Measurements from ENCODE around the gene GPR75. TPM values are rescaled to one million over a fixed set of nuclear protein-coding genes. Genes with fewer than 3 reads are reported as not detected.

The GPR75 gene
- 1 to 10 TPM; 1.7 to 1.9 (median 1.8) TPM for polyA plus RNA-seq (ENCODE audit: insufficient read length in 3 of 3)

GRCh38 chr2:53859206-53860181, at the start of gene GPR75:
Gene GPR75 (minus strand): TSS chr2:53859967. CDS start chr2:53854756, 5,211 bp downstream.
- DNase-seq (ENCODE audit: low read depth in 3 of 3, low spot score in 2 of 3): peak in 2 of 3 donors; percentile 17 to 19

GRCh38 chr2:53907582-53907981, 47.8 kb upstream of the GPR75 start:
- no peak for DNase-seq (ENCODE audit: low read depth in 3 of 3, low spot score in 2 of 3)

DNA sequence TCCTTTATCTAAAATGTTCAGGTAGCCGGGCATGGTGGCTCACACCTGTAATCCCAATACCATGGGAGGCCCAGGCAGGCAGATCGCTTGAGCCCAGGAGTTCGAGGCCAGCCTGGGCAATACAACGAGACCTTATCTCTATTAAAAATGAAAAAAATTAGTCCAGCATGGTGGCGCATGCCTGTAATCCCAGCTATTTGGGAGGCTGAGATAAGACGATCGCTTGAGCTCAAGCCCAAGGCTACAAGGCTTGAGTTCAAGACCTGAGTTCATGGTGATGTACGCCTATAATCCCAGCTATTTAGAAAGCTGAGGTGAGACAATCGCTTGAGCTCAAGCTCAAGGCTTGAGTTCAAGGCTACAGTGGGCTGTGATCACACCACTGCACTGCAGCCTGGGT, 45.6 kb upstream of the GPR75 start:
- DNase-seq (ENCODE audit: low read depth in 3 of 3, low spot score in 2 of 3): no peak

DNA sequence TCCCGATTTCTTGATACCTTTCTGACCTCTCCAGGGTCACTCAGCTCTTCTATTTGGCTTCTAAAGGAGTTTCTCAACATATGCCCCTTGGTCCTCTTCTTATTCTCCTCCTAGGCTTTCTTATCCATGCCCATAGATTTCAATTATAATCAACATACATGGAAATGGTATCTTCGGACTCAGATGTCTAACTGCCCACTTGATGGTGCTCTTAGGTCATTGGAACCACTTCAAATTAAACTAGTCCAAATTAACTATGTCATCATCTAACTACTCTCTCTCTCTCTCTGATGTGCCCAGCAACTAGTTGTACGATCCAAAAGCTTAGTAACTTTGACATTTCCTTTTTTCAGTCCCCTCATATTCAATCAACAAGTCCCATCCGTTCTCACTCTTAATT, 43.2 kb upstream of the GPR75 start:
- no peak for DNase-seq (ENCODE audit: low read depth in 3 of 3, low spot score in 2 of 3)

GRCh38 chr2:53901192-53901591, 41.4 kb upstream of the GPR75 start:
- no peak for DNase-seq (ENCODE audit: low read depth in 3 of 3, low spot score in 2 of 3)

- no peak for DNase-seq (ENCODE audit: low read depth in 3 of 3, low spot score in 2 of 3)
Measured at GRCh38 chr2:53896864-53897263, 37.1 kb upstream of the GPR75 start.

GRCh38 chr2:53886406-53887280, 26.9 kb upstream of the GPR75 start:
- DNase-seq (ENCODE audit: low read depth in 3 of 3, low spot score in 2 of 3): no peak

DNA sequence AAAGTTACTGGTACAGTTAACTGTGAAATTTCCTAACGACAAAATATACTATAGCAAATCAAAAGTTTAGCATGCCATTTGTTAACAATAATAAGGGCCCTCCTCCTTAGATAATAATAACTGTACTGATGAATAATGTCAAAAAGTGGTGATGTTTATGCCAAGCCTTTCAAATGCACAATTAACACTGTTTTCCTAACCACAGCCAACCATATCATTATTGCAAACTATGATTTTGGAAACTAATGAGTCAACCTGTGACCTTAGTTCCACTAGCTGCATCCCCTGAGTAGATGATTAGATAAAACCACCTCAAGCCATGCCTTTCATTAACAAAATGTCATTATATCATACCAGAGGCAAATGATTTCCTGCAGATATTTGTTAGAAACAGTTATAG, 25.1 kb upstream of the GPR75 start:
- no peak for DNase-seq (ENCODE audit: low read depth in 3 of 3, low spot score in 2 of 3)

DNA sequence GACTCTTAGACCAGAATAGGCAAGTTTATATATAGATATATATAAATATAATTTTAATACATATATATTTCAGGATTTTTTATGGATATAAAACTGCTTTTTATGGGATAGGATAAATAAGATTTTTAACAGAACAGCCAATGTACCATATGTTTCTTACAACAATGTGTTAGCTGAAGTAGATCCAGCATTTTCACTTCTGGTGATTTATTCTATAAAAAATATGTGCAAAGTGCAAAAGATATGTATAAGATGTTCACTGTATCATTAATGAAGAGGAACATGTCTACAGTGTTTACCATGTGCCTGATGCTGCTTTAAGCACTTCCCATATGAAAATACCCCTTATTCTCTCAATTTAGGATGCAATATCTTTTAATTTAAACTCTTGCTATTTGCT, 22.2 kb upstream of the GPR75 start:
- no peak for DNase-seq (ENCODE audit: low read depth in 3 of 3, low spot score in 2 of 3)

DNA sequence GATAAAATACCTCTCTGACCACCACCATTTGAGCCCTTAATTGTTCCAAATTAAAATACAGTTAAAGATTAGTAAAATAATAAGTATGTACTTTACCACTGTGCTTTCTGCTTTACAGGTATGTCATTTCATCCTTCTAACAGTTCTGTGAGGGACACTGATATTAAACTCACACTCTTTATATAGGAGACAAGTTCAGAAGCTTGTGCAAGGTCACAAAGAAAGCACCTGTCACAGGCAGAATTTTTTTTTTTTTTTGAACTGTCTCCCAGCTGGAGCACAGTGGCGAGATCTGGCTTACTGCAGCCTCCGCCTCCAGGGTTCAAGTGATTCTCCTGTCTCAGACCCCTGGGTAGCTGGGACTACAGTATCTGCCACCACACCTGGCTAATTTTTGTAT, 21.6 kb upstream of the GPR75 start:
- DNase-seq (ENCODE audit: low read depth in 3 of 3, low spot score in 2 of 3): no peak

GRCh38 chr2:53880756-53881155, 21.0 kb upstream of the GPR75 start:
- DNase-seq (ENCODE audit: low read depth in 3 of 3, low spot score in 2 of 3): no peak

- DNase-seq (ENCODE audit: low read depth in 3 of 3, low spot score in 2 of 3): no peak
Measured at GRCh38 chr2:53877556-53877955, 17.8 kb upstream of the GPR75 start.

- DNase-seq (ENCODE audit: low read depth in 3 of 3, low spot score in 2 of 3): no peak
Measured at GRCh38 chr2:53877112-53877511, 17.3 kb upstream of the GPR75 start.

- no peak for DNase-seq (ENCODE audit: low read depth in 3 of 3, low spot score in 2 of 3)
Measured at GRCh38 chr2:53874401-53874950, 14.7 kb upstream of the GPR75 start.

DNA sequence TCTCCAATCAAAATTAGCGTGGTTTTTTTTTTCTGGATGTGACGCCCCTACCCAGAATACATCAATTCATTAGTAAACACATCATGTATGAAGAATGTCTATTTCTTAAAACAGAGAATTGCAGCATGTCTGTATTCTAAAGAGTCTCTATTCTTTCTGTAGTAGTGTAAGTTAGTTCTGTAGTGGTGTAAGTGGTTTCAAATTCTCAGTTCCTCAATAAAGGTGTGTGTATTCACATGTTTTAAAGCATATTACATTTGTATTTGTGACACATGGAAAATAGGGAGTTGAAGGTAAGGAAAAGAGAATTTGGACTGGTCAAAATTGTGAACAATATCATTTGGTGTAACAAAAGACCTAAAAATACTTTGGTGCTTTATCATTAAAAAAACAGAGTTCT, 8.0 kb upstream of the GPR75 start:
- no peak for DNase-seq (ENCODE audit: low read depth in 3 of 3, low spot score in 2 of 3)

DNA sequence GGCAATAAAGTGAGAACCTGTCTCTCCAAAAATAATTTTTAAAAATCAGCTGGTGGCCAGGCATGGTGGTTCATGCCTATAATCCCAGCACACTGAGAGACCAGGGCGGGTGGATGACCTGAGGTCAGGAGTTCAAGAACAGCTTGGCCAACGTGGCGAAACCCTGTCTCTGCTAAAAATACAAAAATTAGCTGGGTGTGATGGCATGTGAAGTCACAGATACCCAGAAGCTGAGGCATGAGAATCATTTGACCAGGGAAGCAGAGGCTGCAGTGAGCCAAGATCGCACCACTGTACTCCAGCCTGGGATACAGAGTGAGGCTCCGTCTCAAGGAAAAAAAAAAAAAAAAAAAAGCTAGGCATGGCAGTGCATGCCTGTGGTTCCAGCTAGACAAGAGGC, 7.4 kb upstream of the GPR75 start:
- no peak for DNase-seq (ENCODE audit: low read depth in 3 of 3, low spot score in 2 of 3)

- DNase-seq (ENCODE audit: low read depth in 3 of 3, low spot score in 2 of 3): no peak
Measured at GRCh38 chr2:53865962-53866361, 6.2 kb upstream of the GPR75 start.

DNA sequence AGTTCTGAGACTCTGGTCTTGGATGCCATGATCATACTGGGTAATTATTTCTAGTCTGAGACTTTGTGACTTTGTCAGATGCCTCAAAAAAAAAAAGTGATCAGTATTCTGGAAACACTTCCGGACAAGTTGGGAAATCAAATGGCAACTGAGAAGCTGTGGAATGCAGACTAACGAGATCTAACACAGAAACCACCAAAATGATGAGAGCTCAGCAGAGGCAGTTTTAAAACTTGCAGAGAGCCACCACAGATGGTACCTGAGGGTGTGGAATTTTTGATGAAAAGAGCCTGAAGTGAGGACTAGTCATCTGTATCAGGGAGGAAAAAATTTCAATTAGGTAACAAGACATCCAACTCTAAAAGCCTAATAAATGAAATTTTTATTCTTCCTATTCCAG, 5.5 kb upstream of the GPR75 start:
- DNase-seq (ENCODE audit: low read depth in 3 of 3, low spot score in 2 of 3): no peak

DNA sequence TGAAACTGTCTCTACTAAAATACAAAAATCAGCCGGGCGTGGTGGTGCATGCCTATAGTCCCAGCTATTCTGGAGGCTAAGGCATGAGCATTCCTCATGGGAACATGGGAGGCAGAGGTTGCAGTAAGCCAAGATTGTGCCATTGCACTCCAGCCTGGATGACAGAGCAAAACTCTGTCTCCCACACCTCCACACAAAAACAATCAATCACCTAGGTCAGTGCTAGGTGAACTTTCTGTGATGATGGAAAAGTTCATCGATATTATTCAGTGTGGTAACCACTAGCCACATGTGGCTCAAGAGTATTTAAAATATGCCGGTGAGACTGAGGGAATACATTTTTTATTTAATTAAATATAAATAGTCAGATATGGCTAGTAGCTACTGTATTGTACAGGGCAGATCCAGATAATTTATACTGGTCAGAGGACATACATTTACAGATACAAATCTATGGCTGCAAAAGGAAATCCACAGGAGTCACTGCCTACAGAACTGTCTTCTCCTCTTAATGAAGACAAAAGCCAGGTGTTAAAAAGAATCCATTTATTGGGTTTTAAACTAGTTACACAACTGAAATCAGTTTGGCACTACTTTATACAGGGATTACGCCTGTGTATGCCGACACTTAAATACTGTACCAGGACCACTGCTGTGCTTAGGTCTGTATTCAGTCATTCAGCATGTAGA, 3.9 kb upstream of the GPR75 start:
- no peak for DNase-seq (ENCODE audit: low read depth in 3 of 3, low spot score in 2 of 3)

- DNase-seq (ENCODE audit: low read depth in 3 of 3, low spot score in 2 of 3): no peak
Measured at GRCh38 chr2:53861824-53862223, 2.1 kb upstream of the GPR75 start.

GRCh38 chr2:53856272-53856671, 3.5 kb downstream of the GPR75 start:
- no peak for DNase-seq (ENCODE audit: low read depth in 3 of 3, low spot score in 2 of 3)
